Endothelial cell of umbilical vein (primary cell): ENCODE data around the gene SLC27A2. TPM values are rescaled to one million over a fixed set of nuclear protein-coding genes. Genes with fewer than 3 reads are reported as not detected.

ENCODE experiments used
- BruUV-seq: library from RNA; stranded (reverse); fragments of 400-500 nt; replicated peaks from 2 replicates; lab custom pipeline; 2021; lab: Mats Ljungman, UMichigan
- CTCF ChIA-PET: fragments of 300-600, 350-600 bp; sonication (Branson Sonifier 250); formaldehyde crosslinking; loops from one replicate; lab custom pipeline; 2021; ENCODE audit warnings: antibody characterized with exemption, inconsistent platforms; lab: Charles Lee
- POLR2A ChIA-PET: fragments of 300-600, 350-600 bp; sonication (Branson Sonifier 250); formaldehyde crosslinking; loops from one replicate; lab custom pipeline; 2021; ENCODE audit warnings: antibody characterized with exemption, inconsistent platforms; lab: Charles Lee
- DNase-seq: peaks from one replicate; pipeline ENCODE4 v3.0.0-alpha.2; 2011; ENCODE audit warnings: low read depth, low spot score
- FAIRE-seq: peaks from 2 replicates; lab custom pipeline; 2011; peaks lifted over from hg19 to GRCh38; lab: Jason Lieb, UNC
- H2AFZ ChIP-seq: 2 replicates; pipeline ENCODE4 v1.6.0; 2012; ENCODE audit warnings: low read depth, low read length, control low read depth, inconsistent platforms
- H3K27ac ChIP-seq: 2 replicates; pipeline ENCODE4 v1.5.1; 2011; ENCODE audit warnings: low read depth, mild to moderate bottlenecking, control low read depth, low read length, moderate library complexity; ENCODE audit not compliant: insufficient read depth
- H3K27me3 ChIP-seq, 2 experiments: 2 replicates each; pipeline versions ENCODE4 v1.6.0 to v1.6.1; 2011; ENCODE audit warnings: low read length in 2 of 2, mixed read lengths in 1 of 2; ENCODE audit not compliant: control insufficient read depth in 2 of 2, insufficient read depth in 2 of 2
- H3K36me3 ChIP-seq, 2 experiments: 2 replicates in 1 of 2; 3 replicates in 1 of 2; pipeline ENCODE4 v1.5.1; 2011; ENCODE audit warnings: low read length in 2 of 2, mild to moderate bottlenecking in 1 of 2, moderate library complexity in 1 of 2; ENCODE audit not compliant: control insufficient read depth in 2 of 2, insufficient read depth in 2 of 2; ENCODE audit errors: extremely low read depth in 1 of 2
- H3K4me1 ChIP-seq: 3 replicates; pipeline ENCODE4 v1.5.1; 2011; ENCODE audit warnings: mild to moderate bottlenecking, low read length; ENCODE audit not compliant: control insufficient read depth, insufficient read depth; ENCODE audit errors: extremely low read depth
- H3K4me2 ChIP-seq: 2 replicates; pipeline ENCODE4 v1.6.1; 2011; ENCODE audit warnings: low read length, control low read depth, mixed read lengths; ENCODE audit not compliant: insufficient read depth
- H3K4me3 ChIP-seq, 3 experiments: fragments of 200-600 bp in 1 of 3; sonication (generic), shearing (Covaris generic) in 1 of 3; replicated peaks in 1 of 3; 2 replicates each; pipeline ENCODE4 v1.5.1; 2011 to 2016; ENCODE audit warnings: control low read depth in 3 of 3, low read length in 3 of 3, mild to moderate bottlenecking in 2 of 3, inconsistent platforms in 1 of 3, low read depth in 1 of 3, moderate library complexity in 1 of 3; ENCODE audit not compliant: insufficient read depth in 1 of 3
- H3K79me2 ChIP-seq: 2 replicates; pipeline ENCODE4 v1.6.0; 2012; ENCODE audit warnings: low read length, inconsistent platforms; ENCODE audit not compliant: control insufficient read depth, insufficient read depth
- H3K9ac ChIP-seq: replicated peaks from 2 replicates; pipeline ENCODE3; 2011; ENCODE audit warnings: low read length, control low read depth; ENCODE audit not compliant: insufficient read depth; ENCODE audit errors: extremely low read depth
- H3K9me1 ChIP-seq: replicated peaks from 3 replicates; pipeline ENCODE4 v1.6.0; 2011; ENCODE audit warnings: mild to moderate bottlenecking, low read length; ENCODE audit not compliant: control insufficient read depth, insufficient read depth; ENCODE audit errors: extremely low read depth
- H3K9me3 ChIP-seq: replicated peaks from 2 replicates; pipeline ENCODE4 v1.5.1; 2012; ENCODE audit warnings: low read length, inconsistent platforms; ENCODE audit not compliant: control insufficient read depth, insufficient read depth
- H4K20me1 ChIP-seq: replicated peaks from 2 replicates; pipeline ENCODE3; 2011; ENCODE audit warnings: mild to moderate bottlenecking, low read length; ENCODE audit not compliant: control insufficient read depth, insufficient read depth; ENCODE audit errors: extremely low read depth
- EZH2 ChIP-seq: IDR thresholded peaks from 2 replicates; pipeline ENCODE4 v1.6.1; 2012; ENCODE audit warnings: borderline replicate concordance, low read depth, mild to moderate bottlenecking, moderate library complexity, low read length, inconsistent platforms; ENCODE audit not compliant: severe bottlenecking
- FOS ChIP-seq: IDR thresholded peaks from 2 replicates; pipeline ENCODE4 v1.6.1; 2011; ENCODE audit warnings: mild to moderate bottlenecking, low read length, moderate library complexity, borderline replicate concordance; ENCODE audit not compliant: insufficient read depth
- MYC ChIP-seq: IDR thresholded peaks from one replicate; pipeline ENCODE4 v1.6.1; 2011; ENCODE audit warnings: mild to moderate bottlenecking, low read depth, low read length
- POLR2A ChIP-seq: IDR thresholded peaks from 2 replicates; pipeline ENCODE4 v1.6.1; 2012; ENCODE audit warnings: low read depth, mild to moderate bottlenecking, control low read depth, low read length
- POLR2AphosphoS5 ChIP-seq: IDR thresholded peaks from 2 replicates; pipeline ENCODE4 v1.6.1; 2012; ENCODE audit warnings: low read depth, mild to moderate bottlenecking, control low read depth, low read length, moderate library complexity; ENCODE audit not compliant: insufficient read depth
- dilution Hi-C: fragments of 300-500 bp; cut with MboI; formaldehyde crosslinking; loops from one replicate; pipeline ENCODE4 v1.15.0; 2019; ENCODE audit warnings: low sequenced_read_pairs; ENCODE audit not compliant: extremely low pct_ligation_motif_present
- intact Hi-C: fragments of 100-400 bp; cut with micrococcal nuclease; formaldehyde crosslinking; loops from one replicate; pipeline ENCODE4 v1.10.0; 2022
- polyA plus RNA-seq, 4 experiments: library from polyadenylated mRNA; depleted of rRNA in 3 of 4; stranded (reverse) in 3 of 4; unstranded in 1 of 4; fragments of >200 nt; gene quantifications; 2 replicates each; pipeline versions ENCODE4 v1.2.1 to v1.2.3, GENCODE V29; 2011 to 2012; ENCODE audit warnings: missing spikeins in 1 of 4
- total RNA-seq: library from RNA; stranded (reverse); gene quantifications from 2 replicates; pipeline ENCODE4 v1.2.3, GENCODE V29; 2021

Gene SLC27A2
- total and polyA plus RNA-seq, 2 donors (not counting 3 experiments of a cell fraction or from before 2014, with no cell fraction given), result not detected

GRCh38 chr15:50228866-50229265 lies 46.9 kb downstream of the SLC27A2 start:
- Histone ChIP-seq H3K9ac (no peak overlapping the region), H3K27me3 (no peaks in the 10 kb centered on the region), H2AFZ (no peak overlapping the region), H3K4me2 (no peak overlapping the region), H3K79me2 (no peaks in the 10 kb centered on the region), H3K9me3 (no peaks in the 10 kb centered on the region), H3K36me3 (no peaks in the 10 kb centered on the region), H4K20me1 (no peaks in the 10 kb centered on the region), H3K27ac (no peak overlapping the region), H3K4me1 (no peaks in the 10 kb centered on the region), H3K4me3 (no peak overlapping the region), H3K9me1 (no peaks in the 10 kb centered on the region)
- CTCF ChIA-PET, result interaction anchor here (0.7 to 1.3 kb wide), 3 partner anchors 9 to 40 kb away, joined by 3 to 5 read pairs (median 3); no protein-coding TSS in a partner anchor
- intact Hi-C loops (no loop called here), dilution Hi-C loops (no loop called here)
- POLR2A ChIA-PET, result no interaction called here
- no TSS peak for BruUV-seq
- TF ChIP-seq POLR2AphosphoS5 (no peak), MYC (no peak), FOS (no peak), POLR2A (no peak)
- FAIRE-seq (no peak), DNase-seq (no peak)

- TF ChIP-seq EZH2, result no peak
- no peaks in the 10 kb centered on the region for H3K9me1 ChIP-seq
- H3K79me2 ChIP-seq, result no peaks in the 10 kb centered on the region
- H3K4me1 ChIP-seq, result no peaks in the 10 kb centered on the region
- POLR2A ChIA-PET, result no interaction called here
- no peak overlapping the region for H3K9ac ChIP-seq
- CTCF ChIA-PET, result interaction anchor here (0.7 to 1.3 kb wide), 3 partner anchors 10 to 39 kb away, joined by 3 to 5 read pairs (median 3); no protein-coding TSS in a partner anchor
- no peaks in the 10 kb centered on the region for H3K9me3 ChIP-seq
- no peaks in the 10 kb centered on the region for H4K20me1 ChIP-seq
- no peak overlapping the region for H3K27ac ChIP-seq
- no peak for FAIRE-seq
- no peaks in the 10 kb centered on the region for H3K36me3 ChIP-seq
- H3K4me3 ChIP-seq, result no peak overlapping the region
- no peaks in the 10 kb centered on the region for H3K27me3 ChIP-seq
- BruUV-seq, result no TSS peak
- DNase-seq, result no peak
- intact Hi-C loops (no loop called here), dilution Hi-C loops (no loop called here)
- no peak overlapping the region for H3K4me2 ChIP-seq
- no peak overlapping the region for H2AFZ ChIP-seq
Measured at GRCh38 chr15:50229336-50229735, 47.3 kb downstream of the SLC27A2 start.
